Stromal cell of bone marrow (primary cell): ENCODE measurements around the gene SEC24C.

Experiments
- DNase-seq: peaks from one replicate; pipeline ENCODE4 v3.0.0-alpha.2; 2012; ENCODE audit warnings: low read depth

Gene SEC24C

DNA sequence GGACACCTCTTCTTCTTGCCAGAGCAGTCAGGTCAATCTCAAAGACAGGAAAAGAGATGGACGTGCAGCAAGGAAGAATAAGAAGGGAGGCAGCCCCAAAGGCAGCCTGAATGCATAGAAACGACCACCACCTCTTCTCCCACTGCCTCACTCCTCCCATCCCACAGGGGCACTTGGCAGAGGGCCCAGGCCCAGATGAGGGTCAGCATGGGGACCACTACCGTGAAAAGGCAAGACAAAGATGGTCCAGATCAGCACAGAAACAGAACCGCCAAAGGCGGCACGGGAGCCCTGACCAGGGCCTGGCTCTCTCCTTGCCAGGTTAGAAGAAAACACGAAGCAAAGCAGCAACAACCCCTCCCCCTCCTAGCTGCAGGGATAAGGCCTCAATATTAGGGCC, 69.2 kb downstream of the SEC24C start:
- DNase-seq, result no peak

DNA sequence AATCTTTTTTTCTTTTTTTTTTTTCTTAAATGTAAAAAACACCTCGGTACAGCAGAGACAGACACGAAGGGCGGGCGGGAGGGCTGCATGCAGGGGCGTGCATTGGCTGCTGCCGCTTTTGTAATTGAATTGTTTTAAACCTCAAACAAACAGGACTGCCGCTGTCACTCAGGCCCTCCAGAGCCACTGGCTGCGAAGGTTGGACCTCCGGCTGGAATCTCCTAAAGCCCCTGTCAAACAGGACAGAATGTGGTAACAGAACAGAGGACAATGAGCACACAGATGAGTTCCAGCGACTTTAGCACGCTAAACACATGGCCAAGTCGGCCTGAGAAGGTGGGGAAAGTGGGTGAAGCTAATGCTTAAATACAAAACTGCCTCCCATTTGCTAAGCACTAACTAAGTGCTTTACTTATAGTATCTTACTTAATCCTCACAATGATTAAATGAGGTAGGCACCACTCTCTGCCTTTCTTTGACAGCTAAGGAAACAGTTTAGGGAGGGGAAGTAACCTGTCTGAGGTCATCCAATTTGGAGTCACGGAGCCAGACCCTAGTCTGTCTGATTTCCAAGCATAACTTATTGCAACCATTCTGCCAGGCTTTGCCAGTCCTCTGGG, 70.2 kb downstream of the SEC24C start:
- no peak for DNase-seq

DNA sequence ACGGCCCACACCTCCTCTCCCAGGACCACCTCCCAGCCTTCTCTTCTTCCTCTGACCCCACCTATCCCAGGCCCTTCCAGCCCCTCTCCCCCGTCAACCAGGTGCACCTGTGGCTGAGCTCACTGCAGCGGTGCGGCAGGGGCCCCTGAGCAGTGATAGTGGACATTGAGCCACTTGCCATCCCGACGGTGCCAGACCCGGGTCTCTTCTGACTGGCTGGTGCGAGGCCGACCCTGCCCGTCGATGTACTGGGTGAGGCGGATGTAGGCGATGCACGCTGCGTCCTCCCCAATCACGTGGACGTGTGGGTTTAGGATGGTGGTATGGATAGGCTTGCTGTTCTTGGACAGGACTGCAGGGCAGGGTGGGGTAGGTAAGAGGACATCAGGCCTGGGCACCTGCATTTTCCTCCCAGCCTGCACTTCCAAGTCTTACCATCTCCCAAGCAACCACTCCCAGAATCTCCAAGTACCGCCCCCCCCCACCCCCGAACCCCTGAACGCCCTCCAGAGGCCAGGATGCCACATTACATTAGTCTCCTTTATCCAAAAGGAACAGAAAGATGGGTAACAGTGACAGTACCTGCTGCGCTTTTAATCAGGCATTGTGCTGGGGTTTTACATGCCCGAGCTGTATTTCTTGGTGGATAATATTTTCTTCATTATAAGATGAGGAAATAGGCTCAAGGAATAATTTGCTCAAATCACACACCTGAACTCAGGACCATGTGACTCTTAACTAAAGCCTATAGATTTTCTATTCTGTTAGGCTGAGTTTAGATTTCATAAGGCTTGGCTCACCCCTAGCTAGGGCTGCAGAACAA, 70.9 kb downstream of the SEC24C start:
- no peak for DNase-seq

DNA sequence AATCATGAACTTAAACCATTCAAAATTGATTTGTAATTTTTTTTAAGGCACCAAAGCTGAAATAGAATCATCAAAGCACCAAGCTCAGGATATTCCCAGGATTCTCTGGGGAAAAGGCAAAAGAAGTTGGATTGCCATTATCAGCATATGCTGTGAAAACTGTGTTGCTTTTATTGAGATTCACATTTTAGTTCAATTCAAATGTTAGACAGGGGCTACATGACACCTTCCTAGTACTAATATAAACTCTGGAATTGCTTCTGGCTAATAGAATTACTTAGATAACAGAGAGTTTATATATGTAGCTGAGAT, 71.5 kb downstream of the SEC24C start:
- DNase-seq, result no peak

DNA sequence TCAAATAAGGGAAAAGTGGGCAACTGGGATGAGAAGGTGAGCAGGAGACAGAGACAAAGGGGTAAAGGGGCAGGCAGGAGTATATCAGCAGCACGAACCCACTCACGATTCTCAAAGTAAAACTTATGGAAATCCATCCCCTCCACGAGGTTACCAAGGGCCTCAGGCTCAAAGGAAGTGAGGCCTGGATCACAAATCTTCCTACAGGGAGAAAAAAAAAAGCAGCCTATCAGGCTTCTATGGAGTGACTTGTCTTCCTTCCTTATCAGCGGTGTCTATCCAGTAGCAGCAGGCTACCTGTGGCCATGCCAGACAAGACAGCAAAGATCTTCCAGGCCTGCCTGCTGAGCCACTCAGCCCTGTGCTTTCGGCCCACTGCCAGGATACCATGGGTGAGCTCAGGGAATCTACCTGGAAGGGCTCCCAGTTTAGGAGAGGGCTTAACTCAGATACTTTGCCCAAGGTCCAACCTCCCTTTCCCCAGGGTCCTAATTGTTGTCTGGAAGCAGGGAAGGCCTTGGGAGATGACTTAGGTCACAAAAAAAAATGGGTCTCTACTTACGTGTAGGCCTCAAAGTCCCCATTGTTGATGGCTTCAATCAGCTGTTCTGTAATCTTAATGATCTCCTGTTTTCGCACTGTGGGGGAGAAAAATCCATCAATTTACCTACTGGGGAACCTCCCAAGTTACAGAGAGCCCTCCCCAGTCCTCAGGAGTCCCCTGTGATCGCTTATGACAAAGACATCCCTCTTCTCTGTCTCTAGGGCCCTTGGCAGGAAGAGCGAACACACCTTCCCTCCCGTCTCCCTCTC, 73.0 kb downstream of the SEC24C start:
- DNase-seq, result no peak

DNA sequence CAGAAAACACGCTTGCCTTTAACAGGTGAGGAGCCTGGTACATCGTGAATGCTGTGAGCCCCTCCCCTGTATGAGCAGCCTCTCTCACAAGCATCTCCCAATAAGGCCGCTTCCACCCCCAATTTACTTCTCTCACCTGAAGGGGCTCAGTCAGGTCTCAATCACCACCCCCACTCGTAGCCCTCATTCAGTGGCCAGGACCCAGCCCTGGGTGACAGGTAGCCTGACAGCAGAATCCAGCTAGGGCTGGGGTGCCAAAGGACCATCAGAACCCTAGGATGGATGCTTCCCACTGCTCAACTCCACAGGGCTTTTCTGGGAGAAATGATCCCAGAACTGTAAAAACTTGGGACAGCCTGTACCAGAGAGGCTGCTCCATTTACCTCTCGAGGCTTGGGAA, 73.7 kb downstream of the SEC24C start:
- no peak for DNase-seq

DNA sequence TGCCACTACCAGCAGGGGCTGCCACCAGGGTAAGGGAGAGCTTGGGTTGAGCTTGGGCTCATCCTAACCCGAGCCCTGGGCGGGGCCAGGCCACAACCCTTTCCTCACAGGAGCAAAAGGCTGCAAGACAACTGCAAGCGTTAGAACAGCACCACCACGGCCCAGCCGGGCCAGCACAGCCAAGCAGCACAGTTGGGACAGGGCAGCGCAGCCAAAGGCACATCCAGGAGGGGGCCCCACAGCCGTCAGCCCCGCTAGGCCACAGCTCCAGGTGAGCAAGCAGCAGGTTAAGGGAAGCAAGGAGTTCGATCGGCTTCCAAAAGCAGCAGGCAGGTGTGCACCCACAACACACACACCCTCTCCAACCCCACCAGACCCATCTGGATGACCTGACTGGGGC, 74.2 kb downstream of the SEC24C start:
- DNase-seq, result no peak

DNA sequence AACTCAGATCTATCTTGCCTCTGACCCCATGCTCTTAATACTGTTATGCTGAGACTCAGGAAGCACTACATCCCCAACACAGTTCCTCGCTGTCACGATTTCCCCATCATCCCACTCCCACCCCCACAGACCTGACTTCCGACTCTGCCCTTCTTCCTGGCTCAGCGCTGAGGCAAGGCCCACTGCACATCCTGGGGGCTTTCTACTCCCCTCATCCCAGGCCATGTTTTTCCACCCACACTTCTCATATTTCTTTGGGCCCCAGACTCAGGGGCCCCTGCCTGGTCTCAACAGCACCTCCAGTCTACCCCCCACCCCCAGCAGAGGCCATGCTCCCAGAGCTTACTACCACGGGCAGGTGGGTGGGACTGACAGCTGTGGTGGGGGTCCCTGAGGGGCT, 74.9 kb downstream of the SEC24C start:
- no peak for DNase-seq

DNA sequence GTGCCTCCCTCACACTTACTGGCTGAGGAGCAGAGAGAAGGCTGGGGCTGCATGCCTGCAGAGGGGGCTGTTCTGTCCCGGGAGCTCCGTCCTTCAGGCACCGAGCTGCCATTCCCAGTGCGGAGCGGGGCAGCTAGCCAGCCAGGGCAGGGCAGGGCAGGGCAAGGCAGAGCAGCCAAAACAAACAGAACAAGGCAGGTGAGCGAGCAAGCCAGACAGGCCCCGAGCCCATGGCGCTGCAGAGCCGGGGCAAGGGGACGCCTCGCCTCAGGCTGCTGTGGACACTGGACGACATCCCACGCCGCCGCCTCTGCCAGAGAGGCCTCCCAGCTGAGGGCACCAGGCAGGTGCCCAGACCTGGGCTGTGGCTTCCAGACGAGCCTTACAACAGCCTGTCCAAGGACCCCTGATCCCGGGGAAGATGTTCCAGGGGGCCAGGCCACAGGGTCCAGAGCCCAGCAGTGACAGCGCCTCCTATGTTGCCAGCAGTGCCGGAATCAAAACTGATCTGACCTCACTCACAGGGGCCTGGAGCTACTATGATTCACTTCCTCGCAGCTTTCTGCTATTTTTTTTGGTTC, 75.4 kb downstream of the SEC24C start:
- no peak for DNase-seq
